WTC11 (cell line): ENCODE data around the gene JMJD8. TPM values are rescaled to one million over a fixed set of nuclear protein-coding genes. Genes with fewer than 3 reads are reported as not detected.

Source experiments
- ATAC-seq: fragments of 200-7000 bp; cut with Tn5 transposase; 2 replicates; pipeline ENCODE4 v1.10.0; 2021; ENCODE audit warnings: mild to moderate bottlenecking, moderate library complexity
- CTCF ChIA-PET: fragments of 300-600 bp; sonication (Branson Sonifier 250); formaldehyde crosslinking; loops from one replicate; lab custom pipeline; 2021; ENCODE audit warnings: antibody characterized with exemption; lab: Charles Lee
- POLR2A ChIA-PET: fragments of 350-600 bp; sonication (Branson Sonifier 250); formaldehyde crosslinking; loops from one replicate; lab custom pipeline; 2021; ENCODE audit warnings: antibody characterized with exemption; lab: Charles Lee
- DNase-seq: peaks from one replicate; pipeline ENCODE4 v3.0.0; 2021; ENCODE audit warnings: low spot score
- H3K27ac Mint-ChIP-seq: 2 replicates; pipeline ENCODE4 v1.8.0; 2021; ENCODE audit warnings: mixed read lengths
- H3K27me3 Mint-ChIP-seq: 2 replicates; pipeline ENCODE4 v1.8.0; 2021; ENCODE audit warnings: low read depth, mild to moderate bottlenecking, moderate library complexity, mixed read lengths
- H3K36me3 Mint-ChIP-seq: 2 replicates; pipeline ENCODE4 v1.8.0; 2021; ENCODE audit warnings: mixed read lengths
- H3K4me1 Mint-ChIP-seq: 2 replicates; pipeline ENCODE4 v1.8.0; 2022; ENCODE audit warnings: mixed read lengths
- H3K4me3 Mint-ChIP-seq: 2 replicates; pipeline ENCODE4 v1.8.0; 2021; ENCODE audit warnings: mild to moderate bottlenecking, moderate library complexity, mixed read lengths
- H3K9me3 Mint-ChIP-seq: 2 replicates; pipeline ENCODE4 v1.8.0; 2021; ENCODE audit warnings: mixed read lengths
- CDX4 ChIP-seq: fragments of 250-450 bp; sonication (Bioruptor Pico); IDR thresholded peaks from 2 replicates; pipeline ENCODE4 v1.9.0; 2021; ENCODE audit warnings: moderate library complexity, mild to moderate bottlenecking, inconsistent platforms, borderline replicate concordance
- ESRRA ChIP-seq: sonication (generic); formaldehyde crosslinking; IDR thresholded peaks from 2 replicates; pipeline ENCODE4 v1.8.1; 2022; ENCODE audit warnings: mild to moderate bottlenecking, missing genetic modification reagents, borderline replicate concordance
- FOXP4 ChIP-seq: sonication (generic); formaldehyde crosslinking; IDR thresholded peaks from 2 replicates; pipeline ENCODE4 v1.8.0; 2022; ENCODE audit warnings: mild to moderate bottlenecking, missing genetic modification reagents
- GABPB1 ChIP-seq: sonication (generic); formaldehyde crosslinking; IDR thresholded peaks from 2 replicates; pipeline ENCODE4 v1.8.1; 2023; ENCODE audit warnings: mild to moderate bottlenecking, missing genetic modification reagents
- GRHL2 ChIP-seq: fragments of 250-450 bp; sonication (Bioruptor Pico); IDR thresholded peaks from 2 replicates; pipeline ENCODE4 v1.8.0; 2022; ENCODE audit warnings: mild to moderate bottlenecking, moderate library complexity; ENCODE audit not compliant: insufficient replicate concordance, severe bottlenecking
- IRF1 ChIP-seq: sonication (generic); formaldehyde crosslinking; IDR thresholded peaks from 2 replicates; pipeline ENCODE4 v1.8.0; 2023; ENCODE audit warnings: missing genetic modification reagents
- IRF2 ChIP-seq: sonication (generic); formaldehyde crosslinking; IDR thresholded peaks from 2 replicates; pipeline ENCODE4 v1.8.0; 2022; ENCODE audit warnings: low read depth, missing genetic modification reagents, borderline replicate concordance
- MAX ChIP-seq: sonication (generic); formaldehyde crosslinking; IDR thresholded peaks from 2 replicates; pipeline ENCODE4 v1.8.0; 2022; ENCODE audit warnings: mild to moderate bottlenecking, missing genetic modification reagents
- MLX ChIP-seq: sonication (generic); formaldehyde crosslinking; IDR thresholded peaks from 2 replicates; pipeline ENCODE4 v1.8.1; 2023; ENCODE audit warnings: mild to moderate bottlenecking, missing genetic modification reagents, moderate library complexity
- NR2C2 ChIP-seq: sonication (generic); formaldehyde crosslinking; IDR thresholded peaks from 2 replicates; pipeline ENCODE4 v1.8.0; 2022; ENCODE audit warnings: mild to moderate bottlenecking, missing genetic modification reagents
- STAT6 ChIP-seq: sonication (generic); formaldehyde crosslinking; conservative IDR thresholded peaks from 2 replicates; pipeline ENCODE4 v1.8.1; 2023; ENCODE audit warnings: mild to moderate bottlenecking, low read depth, missing genetic modification reagents, moderate library complexity
- TP53 ChIP-seq: sonication (generic); formaldehyde crosslinking; IDR thresholded peaks from 2 replicates; pipeline ENCODE4 v1.8.1; 2023; ENCODE audit warnings: mild to moderate bottlenecking, missing genetic modification reagents
- ZNF263 ChIP-seq: sonication (generic); formaldehyde crosslinking; IDR thresholded peaks from 2 replicates; pipeline ENCODE4 v1.8.1; 2022; ENCODE audit warnings: low read depth, mild to moderate bottlenecking, moderate library complexity, missing genetic modification reagents
- ZNF512 ChIP-seq: sonication (generic); formaldehyde crosslinking; IDR thresholded peaks from 2 replicates; pipeline ENCODE4 v1.8.1; 2022; ENCODE audit warnings: missing genetic modification reagents, borderline replicate concordance
- total RNA-seq: library from RNA; stranded (reverse); gene quantifications from 3 replicates; pipeline ENCODE4 v1.2.3, GENCODE V29; 2021

The JMJD8 gene
- total RNA-seq, 1 experiment from 2014 or later, result 61.2 TPM

- TF ChIP-seq FOXP4 (CRISPR knock-in tag) (no peak), IRF2 (CRISPR knock-in tag) (no peak), NR2C2 (no peak), GRHL2 (no peak)
These were observed 39.6 kb downstream of the JMJD8 start (continued) for GRCh38 chr16:644556-644955.

- no peak overlapping the region for H3K27ac Mint-ChIP-seq
- DNase-seq (no peak), ATAC-seq (no peak)
- no peaks in the 10 kb centered on the region for H3K36me3 Mint-ChIP-seq
- H3K4me1 Mint-ChIP-seq, result peaks cover 19% of the 10 kb centered on the region
- ChIA-PET POLR2A (no interaction called here), CTCF (interaction anchor here (0.6 to 1.9 kb wide), 5 partner anchors 18 to 438 kb away, joined by 3 to 8 read pairs (median 4); no protein-coding TSS in a partner anchor)
- H3K27me3 Mint-ChIP-seq, result no peaks in the 10 kb centered on the region
- TF ChIP-seq MAX (no peak), STAT6 (CRISPR knock-in tag) (no peak), GABPB1 (CRISPR knock-in tag) (no peak), ESRRA (CRISPR knock-in tag) (no peak), MLX (no peak), TP53 (no peak), IRF1 (CRISPR knock-in tag) (no peak), ZNF263 (no peak), CDX4 (CRISPR knock-in tag) (no peak), ZNF512 (CRISPR knock-in tag) (no peak)
- H3K9me3 Mint-ChIP-seq, result no peaks in the 10 kb centered on the region
- H3K4me3 Mint-ChIP-seq, result peak overlapping the region; percentile 69
These were observed 41.1 kb downstream of the JMJD8 start for GRCh38 chr16:643050-643368.
